GM12878 (cell line): ENCODE results near the gene FBXO42. TPM values are rescaled to one million over a fixed set of nuclear protein-coding genes. Genes with fewer than 3 reads are reported as not detected.

Experiments used
- ATAC-seq: fragments of 200-7000 bp; cut with Tn5 transposase; 3 replicates; pipeline ENCODE4 v1.9.1; 2020; ENCODE audit warnings: mild to moderate bottlenecking, moderate library complexity
- BruUV-seq: library from RNA; stranded (reverse); fragments of 400-500 nt; replicated peaks from 2 replicates; lab custom pipeline; 2021; lab: Mats Ljungman, UMichigan
- CTCF ChIA-PET: fragments of 300-600 bp; sonication (Branson Sonifier 250); formaldehyde crosslinking; extraction: SDS; loops from one replicate; lab custom pipeline; 2021; ENCODE audit warnings: inconsistent platforms; lab: Yijun Ruan, JAX
- POLR2A ChIA-PET: fragments of 350-600 bp; formaldehyde crosslinking; extraction: SDS; loops from one replicate; lab custom pipeline; 2021; ENCODE audit warnings: inconsistent platforms; lab: Charles Lee
- RAD21 ChIA-PET: fragments of 300-600 bp; sonication (Branson Sonifier 250); formaldehyde crosslinking; loops from one replicate; lab custom pipeline; 2023; ENCODE audit warnings: antibody characterized with exemption; ENCODE audit not compliant: unreplicated experiment; lab: Charles Lee
- SMC1A ChIA-PET: fragments of 300-600 bp; sonication (Branson Sonifier 250); formaldehyde crosslinking; loops from one replicate; lab custom pipeline; 2023; ENCODE audit not compliant: unreplicated experiment, uncharacterized antibody; lab: Charles Lee
- DNase-seq: peaks from one replicate; pipeline ENCODE4 v3.0.0-alpha.2; 2011; ENCODE audit warnings: low read depth, low spot score
- FAIRE-seq: peaks from 3 replicates; lab custom pipeline; 2011; peaks lifted over from hg19 to GRCh38; lab: Jason Lieb, UNC
- H2AFZ ChIP-seq: 2 replicates; pipeline ENCODE4 v1.6.0; 2011; ENCODE audit warnings: low read depth, low read length, control low read depth; ENCODE audit not compliant: control insufficient read depth
- H3K27ac ChIP-seq: 2 replicates; pipeline ENCODE4 v1.5.1; 2011; ENCODE audit warnings: control low read depth; ENCODE audit not compliant: control insufficient read depth, insufficient read depth
- H3K27me3 ChIP-seq, 2 experiments: replicated peaks in 1 of 2; 2 replicates each; pipeline versions ENCODE4 v1.6.0 to v1.6.1; 2011; ENCODE audit warnings: low read length in 1 of 2; ENCODE audit not compliant: control insufficient read depth in 2 of 2, insufficient read depth in 2 of 2
- H3K36me3 ChIP-seq, 2 experiments: 2 replicates each; pipeline ENCODE4 v1.5.1; 2011; ENCODE audit warnings: low read length in 1 of 2; ENCODE audit not compliant: control insufficient read depth in 2 of 2, insufficient read depth in 2 of 2
- H3K4me1 ChIP-seq: 2 replicates; pipeline ENCODE4 v1.6.1; 2011; ENCODE audit warnings: mild to moderate bottlenecking, low read length, moderate library complexity, mixed read lengths; ENCODE audit not compliant: control insufficient read depth, insufficient read depth
- H3K4me2 ChIP-seq: 2 replicates; pipeline ENCODE4 v1.6.0; 2011; ENCODE audit warnings: control low read depth; ENCODE audit not compliant: control insufficient read depth, insufficient read depth
- H3K4me3 ChIP-seq: fragments of 200-600 bp; sonication (generic); 2 replicates; pipeline ENCODE4 v1.5.1; 2016
- H3K79me2 ChIP-seq: 2 replicates; pipeline ENCODE4 v1.6.0; 2011; ENCODE audit warnings: low read length; ENCODE audit not compliant: control insufficient read depth, insufficient read depth
- H3K9ac ChIP-seq: 2 replicates; pipeline ENCODE4 v1.8.0; 2011; ENCODE audit warnings: low read length, control low read depth, mixed read lengths; ENCODE audit not compliant: control insufficient read depth, insufficient read depth
- H3K9me3 ChIP-seq: replicated peaks from 3 replicates; pipeline ENCODE4 v1.5.1; 2011; ENCODE audit warnings: mild to moderate bottlenecking, low read length; ENCODE audit not compliant: control insufficient read depth, insufficient read depth
- H4K20me1 ChIP-seq: 2 replicates; pipeline ENCODE4 v1.6.0; 2011; ENCODE audit not compliant: control insufficient read depth, insufficient read depth
- BACH1 ChIP-seq: fragments of 450-650 bp; IDR thresholded peaks from 2 replicates; pipeline ENCODE4 v1.6.1; 2017; ENCODE audit warnings: mild to moderate bottlenecking, borderline replicate concordance
- BCL11A ChIP-seq: IDR thresholded peaks from 2 replicates; pipeline ENCODE4 v1.6.1; 2011; ENCODE audit warnings: low read depth, low read length
- CBX3 ChIP-seq: fragments of 200-600 bp; sonication (generic); IDR thresholded peaks from 2 replicates; pipeline ENCODE4 v1.6.1; 2016; ENCODE audit warnings: low read depth, borderline replicate concordance
- CREB1 ChIP-seq: IDR thresholded peaks from 2 replicates; pipeline ENCODE4 v1.6.1; 2012; ENCODE audit warnings: low read depth, mild to moderate bottlenecking, inconsistent platforms
- ESRRA ChIP-seq: IDR thresholded peaks from 2 replicates; pipeline ENCODE4 v1.6.1; 2012; ENCODE audit warnings: mild to moderate bottlenecking, low read length, improper control_type of control experiment
- GATAD2B ChIP-seq: fragments of 450-650 bp; conservative IDR thresholded peaks from 2 replicates; pipeline ENCODE4 v1.6.1; 2017; ENCODE audit warnings: low read depth, mild to moderate bottlenecking, moderate library complexity
- IKZF1 ChIP-seq: fragments of 450-650 bp; conservative IDR thresholded peaks from 2 replicates; pipeline ENCODE4 v1.6.1; 2017; ENCODE audit warnings: antibody characterized with exemption, mild to moderate bottlenecking
- IRF4 ChIP-seq: IDR thresholded peaks from 2 replicates; pipeline ENCODE4 v1.6.1; 2011; ENCODE audit warnings: low read depth, low read length
- JUND ChIP-seq: IDR thresholded peaks from 2 replicates; pipeline ENCODE4 v1.6.1; 2012; ENCODE audit warnings: low read depth, mild to moderate bottlenecking, low read length, improper control_type of control experiment, moderate library complexity
- MXI1 ChIP-seq: fragments of 150-350 bp; IDR thresholded peaks from 2 replicates; pipeline ENCODE4 v1.6.1; 2011; ENCODE audit warnings: low read depth, mild to moderate bottlenecking, inconsistent platforms, low read length, improper control_type of control experiment
- NR2F1 ChIP-seq: fragments of 450-650 bp; conservative IDR thresholded peaks from 2 replicates; pipeline ENCODE4 v1.6.1; 2017; ENCODE audit warnings: mild to moderate bottlenecking
- POLR2AphosphoS2 ChIP-seq: IDR thresholded peaks from 2 replicates; pipeline ENCODE4 v1.6.1; 2011; ENCODE audit warnings: low read depth, mild to moderate bottlenecking, low read length, improper control_type of control experiment, moderate library complexity
- RFX5 ChIP-seq: IDR thresholded peaks from 2 replicates; pipeline ENCODE4 v1.6.1; 2011; ENCODE audit warnings: low read depth, low read length, improper control_type of control experiment
- SMAD5 ChIP-seq: IDR thresholded peaks from 2 replicates; pipeline ENCODE4 v1.6.1; 2016; ENCODE audit warnings: antibody characterized with exemption, low read depth
- SMC3 ChIP-seq: IDR thresholded peaks from 2 replicates; pipeline ENCODE4 v1.6.1; 2011; ENCODE audit warnings: low read length, improper control_type of control experiment, borderline replicate concordance
- SREBF1 ChIP-seq: IDR thresholded peaks from 2 replicates; pipeline ENCODE4 v1.6.1; 2012; ENCODE audit warnings: mild to moderate bottlenecking, low read length
- TARDBP ChIP-seq: IDR thresholded peaks from 2 replicates; pipeline ENCODE4 v1.6.1; 2016; ENCODE audit warnings: borderline replicate concordance
- YBX1 ChIP-seq: fragments of 450-650 bp; IDR thresholded peaks from 2 replicates; pipeline ENCODE4 v1.6.1; 2016; ENCODE audit warnings: antibody characterized with exemption
- ZNF217 ChIP-seq: fragments of 450-650 bp; IDR thresholded peaks from 2 replicates; pipeline ENCODE4 v1.6.1; 2017; ENCODE audit warnings: antibody characterized with exemption, mild to moderate bottlenecking
- ZNF622 ChIP-seq: fragments of 450-650 bp; IDR thresholded peaks from 2 replicates; pipeline ENCODE4 v1.6.1; 2017; ENCODE audit warnings: mild to moderate bottlenecking, inconsistent platforms
- WGBS: methylation state at CpG from one replicate; pipeline ENCODE4 v1.1.6; 2016; ENCODE audit warnings: low lambda C conversion rate; ENCODE audit not compliant: insufficient replicate concordance, insufficient coverage; ENCODE audit errors: missing lambda C conversion rate; 5-methylcytosine and 5-hydroxymethylcytosine counted together
- in situ Hi-C: fragments of 300-500 bp; cut with MboI; formaldehyde crosslinking; loops from 9 replicates; pipeline ENCODE4 v1.14.3; 2018; ENCODE audit warnings: mixed read lengths
- intact Hi-C: fragments of 100-400 bp; cut with micrococcal nuclease; formaldehyde crosslinking; loops from one replicate; pipeline ENCODE4 v1.14.2; 2022; ENCODE audit not compliant: unreplicated experiment
- polyA plus RNA-seq, 11 experiments: library from polyadenylated mRNA; depleted of rRNA in 4 of 11; unstranded in 6 of 11; stranded (reverse) in 5 of 11; fragments of >200 nt; fragmentation: Nextera tagmentation in 4 of 11; fragmentation: Illumina TruSeq in 1 of 11; extraction: Ambion mirVana in 4 of 11; extraction: Trizol in 1 of 11; gene quantifications; 1 replicate in 1 of 11; 2 replicates in 10 of 11; pipeline versions ENCODE4 v1.2.1 to v1.2.3, GENCODE V29; 2011 to 2016; ENCODE audit warnings: inconsistent platforms in 2 of 11, missing spikeins in 2 of 11, low read depth in 1 of 11
- total RNA-seq, 4 experiments: library from RNA; depleted of rRNA in 3 of 4; stranded (reverse); fragments of >200 nt in 3 of 4; fragmentation: Illumina TruSeq in 1 of 4; extraction: Trizol in 1 of 4; gene quantifications; 2 replicates each; pipeline versions ENCODE4 v1.2.1 to v1.2.3, GENCODE V29; 2013 to 2021
- TF ChIP-seq, protein P1 (sequence below): fragments of 450-650 bp; IDR thresholded peaks from 2 replicates; pipeline ENCODE4 v1.6.1; 2017; ENCODE audit warnings: mild to moderate bottlenecking
- TF ChIP-seq, protein P2 (sequence below): IDR thresholded peaks from 2 replicates; pipeline ENCODE4 v1.6.1; 2011; ENCODE audit warnings: low read depth, low read length, improper control_type of control experiment, borderline replicate concordance

Gene FBXO42
- total and polyA plus RNA-seq, 10 of the 15 experiments (the other 5 are each of a cell fraction or from before 2014, with no cell fraction given), result 6.1 to 23.8 (median 15.2) TPM

DNA sequence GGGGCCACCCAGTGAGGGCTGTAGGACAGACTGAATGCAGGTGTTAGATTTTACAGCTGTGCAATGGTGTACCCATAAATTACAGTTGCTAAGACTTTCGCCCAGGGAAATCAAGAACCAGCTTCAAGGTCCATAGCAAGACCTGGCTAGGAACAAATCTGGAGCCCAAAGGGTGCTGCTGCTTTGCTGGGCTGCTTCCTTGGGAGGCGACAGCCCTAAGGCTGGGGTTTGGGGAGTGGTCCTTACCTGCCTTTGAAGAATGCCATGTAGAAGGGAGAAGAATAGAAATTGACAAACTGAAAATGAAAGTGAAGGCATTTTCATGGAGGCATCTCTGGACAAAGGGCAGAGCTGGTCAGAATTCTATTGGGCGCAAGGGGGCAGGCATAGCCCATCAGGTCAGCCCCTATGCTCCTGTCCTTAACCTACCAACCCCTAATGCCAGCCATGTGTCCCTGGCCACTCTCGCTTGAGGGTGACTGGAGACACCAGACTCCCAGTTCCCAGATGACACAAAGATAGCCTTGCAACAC, 132.2 kb downstream of the FBXO42 start (continued):
- TF ChIP-seq, protein P1, sequence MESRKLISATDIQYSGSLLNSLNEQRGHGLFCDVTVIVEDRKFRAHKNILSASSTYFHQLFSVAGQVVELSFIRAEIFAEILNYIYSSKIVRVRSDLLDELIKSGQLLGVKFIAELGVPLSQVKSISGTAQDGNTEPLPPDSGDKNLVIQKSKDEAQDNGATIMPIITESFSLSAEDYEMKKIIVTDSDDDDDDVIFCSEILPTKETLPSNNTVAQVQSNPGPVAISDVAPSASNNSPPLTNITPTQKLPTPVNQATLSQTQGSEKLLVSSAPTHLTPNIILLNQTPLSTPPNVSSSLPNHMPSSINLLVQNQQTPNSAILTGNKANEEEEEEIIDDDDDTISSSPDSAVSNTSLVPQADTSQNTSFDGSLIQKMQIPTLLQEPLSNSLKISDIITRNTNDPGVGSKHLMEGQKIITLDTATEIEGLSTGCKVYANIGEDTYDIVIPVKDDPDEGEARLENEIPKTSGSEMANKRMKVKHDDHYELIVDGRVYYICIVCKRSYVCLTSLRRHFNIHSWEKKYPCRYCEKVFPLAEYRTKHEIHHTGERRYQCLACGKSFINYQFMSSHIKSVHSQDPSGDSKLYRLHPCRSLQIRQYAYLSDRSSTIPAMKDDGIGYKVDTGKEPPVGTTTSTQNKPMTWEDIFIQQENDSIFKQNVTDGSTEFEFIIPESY, result no peak
- TF ChIP-seq YBX1 (no peak), ESRRA (no peak), CBX3 (no peak)

DNA sequence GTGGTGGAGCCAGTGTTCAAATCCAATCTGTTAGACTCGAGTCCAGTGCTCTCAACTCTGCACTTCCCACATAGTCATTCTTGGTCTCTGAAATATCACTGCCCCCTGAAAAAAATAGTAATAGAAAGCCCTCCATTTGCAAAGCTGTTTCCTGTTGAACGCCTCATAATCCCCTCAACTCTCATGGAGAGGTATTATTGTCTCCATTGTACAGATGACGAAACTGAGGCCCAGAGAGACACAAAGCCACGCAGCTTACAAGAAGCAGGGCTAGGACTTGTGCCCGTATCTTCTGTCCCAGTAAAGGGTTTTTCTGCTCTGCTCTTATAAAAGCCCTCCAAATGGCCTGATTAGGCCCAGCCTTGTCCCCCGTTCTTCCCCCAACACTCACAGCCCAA, 133.6 kb downstream of the FBXO42 start:
- 77% methylated on average over 6 of the region's 6 CpGs for WGBS

More for the DNA sequence above, 133.6 kb downstream of the FBXO42 start:
- Histone ChIP-seq H3K4me1 (peaks cover 5% of the 10 kb centered on the region; the same call in 1 of the 2 replicates), H2AFZ (no peak overlapping the region), H3K9ac (no peak overlapping the region), H3K4me3 (no peak overlapping the region), H3K4me2 (no peak overlapping the region), H3K9me3 (no peaks in the 10 kb centered on the region), H3K27ac (no peak overlapping the region), H4K20me1 (no peaks in the 10 kb centered on the region), H3K27me3 (no peaks in the 10 kb centered on the region), H3K36me3 (no peaks in the 10 kb centered on the region), H3K79me2 (no peaks in the 10 kb centered on the region)
- ATAC-seq, result no peak
- POLR2A ChIA-PET, result interaction anchor here (0.9 to 2.3 kb wide), 3 partner anchors 11 to 19 kb away, joined by 3 to 14 read pairs (median 5); partner anchors contain the start of gene CPLANE2
- intact Hi-C loops (no loop called here), in situ Hi-C loops (no loop called here)
- FAIRE-seq, result no peak
- SMC1A ChIA-PET, result interaction anchor here (1.2 to 1.9 kb wide), 3 partner anchors 10 to 25 kb away, joined by 3 to 4 read pairs (median 3); no protein-coding TSS in a partner anchor
- RAD21 ChIA-PET, result no interaction called here
- CTCF ChIA-PET, result interaction anchor here (0.5 to 1.5 kb wide), 3 partner anchors 19 to 140 kb away, joined by 3 to 5 read pairs (median 3); no protein-coding TSS in a partner anchor
- TF ChIP-seq TARDBP, result no peak
- TF ChIP-seq GATAD2B, result no peak
- TF ChIP-seq JUND, result no peak
- TF ChIP-seq, protein P2, sequence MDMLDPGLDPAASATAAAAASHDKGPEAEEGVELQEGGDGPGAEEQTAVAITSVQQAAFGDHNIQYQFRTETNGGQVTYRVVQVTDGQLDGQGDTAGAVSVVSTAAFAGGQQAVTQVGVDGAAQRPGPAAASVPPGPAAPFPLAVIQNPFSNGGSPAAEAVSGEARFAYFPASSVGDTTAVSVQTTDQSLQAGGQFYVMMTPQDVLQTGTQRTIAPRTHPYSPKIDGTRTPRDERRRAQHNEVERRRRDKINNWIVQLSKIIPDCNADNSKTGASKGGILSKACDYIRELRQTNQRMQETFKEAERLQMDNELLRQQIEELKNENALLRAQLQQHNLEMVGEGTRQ, result no peak
- no peak for TF ChIP-seq BACH1
- no peak for TF ChIP-seq POLR2AphosphoS2
- no peak for TF ChIP-seq RFX5
- no peak for TF ChIP-seq CREB1
- no peak for TF ChIP-seq SREBF1
- no peak for TF ChIP-seq ZNF622
- no peak for TF ChIP-seq MXI1
- TF ChIP-seq BCL11A, result no peak
- no peak for TF ChIP-seq IKZF1
- TF ChIP-seq SMC3, result no peak
- TF ChIP-seq ZNF217, result no peak
- no peak for TF ChIP-seq IRF4
- no peak for TF ChIP-seq NR2F1
- no peak for TF ChIP-seq SMAD5
- BruUV-seq, result no TSS peak
- no peak for DNase-seq
